ENCODE data around the gene PRKN. TPM values are rescaled to one million over a fixed set of nuclear protein-coding genes. Genes with fewer than 3 reads are reported as not detected.
A peak's percentile ranks its signal among the peaks of the same experiment; 100 is the strongest.

The PRKN gene
- total and polyA plus RNA-seq, 2 experiments from 2014 or later = 2.3 to 3.9 TPM

DNA sequence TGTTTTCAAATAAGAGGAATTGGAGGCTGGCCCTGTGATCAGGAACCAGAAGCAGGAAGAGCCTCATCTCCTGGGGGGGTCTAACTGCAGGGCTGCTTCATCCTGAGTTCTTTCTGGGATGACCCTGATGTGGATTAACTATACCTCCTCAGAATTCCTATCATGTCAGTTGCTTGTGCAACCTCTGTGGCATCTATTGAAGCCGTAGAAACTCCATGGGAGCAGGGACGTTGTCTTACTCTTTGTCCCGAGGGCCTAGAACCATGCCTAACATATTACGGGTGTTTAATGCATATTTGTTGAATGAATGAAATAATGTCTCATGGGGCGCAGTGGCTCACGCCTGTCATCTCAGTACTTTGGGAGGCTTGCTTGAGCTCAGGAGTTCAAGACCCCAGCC, 1343.6 kb downstream of the PRKN start:
- TF ChIP-seq EZH2phosphoT487 (IDR thresholded peaks at IDR 0.05; ENCODE audit: low read depth, severe bottlenecking, unreplicated experiment) (no peak), CTCF (IDR thresholded peaks at IDR 0.05; ENCODE audit: poor library complexity) (no peak), EZH2 (IDR thresholded peaks at IDR 0.05; ENCODE audit: borderline replicate concordance) (no peak)
- Histone ChIP-seq H2AFZ (no peak overlapping the region), H3K9me3 (ENCODE audit: low read depth) (no peaks in the 10 kb centered on the region), H3K4me3 (no peak overlapping the region), H3K27me3 (no peaks in the 10 kb centered on the region), H3K4me2 (no peak overlapping the region), H3K4me1 (ENCODE audit: insufficient read depth) (peaks cover 5% of the 10 kb centered on the region), H3K36me3 (replicated peaks; ENCODE audit: insufficient read depth, low read depth) (no peaks in the 10 kb centered on the region), H3K27ac (no peak overlapping the region), H3K9me2 (replicated peaks; ENCODE audit: insufficient read depth) (no peaks in the 10 kb centered on the region), H4K20me1 (ENCODE audit: insufficient read depth, poor library complexity, severe bottlenecking) (no peaks in the 10 kb centered on the region), H3K79me2 (no peaks in the 10 kb centered on the region)
- DNase-seq (ENCODE audit: low spot score) = no peak
- WGBS (ENCODE audit: low lambda C conversion rate, missing lambda C conversion rate) = 95% methylated on average over 6 of the region's 6 CpGs

DNA sequence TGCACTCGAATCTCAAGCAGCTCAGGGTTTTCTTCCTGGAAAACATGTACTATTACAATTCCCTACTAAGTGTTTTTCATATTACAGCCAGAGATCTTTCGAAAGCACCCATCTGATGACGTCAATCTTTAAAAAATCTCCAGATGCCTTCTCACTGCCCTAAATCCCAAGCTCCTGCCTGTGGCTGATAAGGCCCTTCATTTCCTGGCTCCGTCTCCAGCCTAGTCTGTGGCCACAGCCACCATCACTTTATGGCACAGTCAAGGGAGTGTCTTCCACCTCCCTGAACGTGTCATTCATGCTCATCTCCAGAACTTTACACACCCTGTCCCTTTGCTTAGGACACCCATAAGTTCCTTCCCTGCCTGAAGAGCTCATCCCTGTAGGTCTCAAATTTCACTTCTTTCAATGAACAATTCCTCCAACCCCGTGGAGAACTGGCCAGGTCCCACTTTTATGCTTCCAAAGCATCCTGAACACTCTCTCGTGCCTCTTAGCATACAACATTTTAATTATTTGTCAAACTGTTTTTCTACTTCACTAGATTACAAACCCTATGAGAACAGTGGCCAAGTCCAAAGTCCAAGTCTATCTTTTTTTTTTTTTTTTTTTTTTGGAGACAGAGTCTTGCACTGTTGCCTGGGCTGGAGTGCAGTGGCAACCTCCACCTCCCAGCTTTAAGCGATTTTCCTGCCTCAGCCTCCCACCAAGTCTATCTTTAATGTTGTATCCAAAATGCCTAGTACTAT, 1347.6 kb downstream of the PRKN start:
- DNase-seq (ENCODE audit: low spot score) = peak; percentile 37
- Histone ChIP-seq H3K4me3 (no peak overlapping the region), H3K27ac (no peak overlapping the region), H3K4me1 (ENCODE audit: insufficient read depth) (peaks cover 5% of the 10 kb centered on the region), H3K9me3 (ENCODE audit: low read depth) (no peaks in the 10 kb centered on the region), H2AFZ (no peak overlapping the region), H3K79me2 (no peaks in the 10 kb centered on the region), H3K27me3 (no peaks in the 10 kb centered on the region), H3K9me2 (replicated peaks; ENCODE audit: insufficient read depth) (no peaks in the 10 kb centered on the region), H3K4me2 (no peak overlapping the region), H4K20me1 (ENCODE audit: insufficient read depth, poor library complexity, severe bottlenecking) (no peaks in the 10 kb centered on the region), H3K36me3 (replicated peaks; ENCODE audit: insufficient read depth, low read depth) (no peaks in the 10 kb centered on the region)
- WGBS (ENCODE audit: low lambda C conversion rate, missing lambda C conversion rate) = 54% methylated on average over 8 of the region's 8 CpGs
- TF ChIP-seq CTCF (IDR thresholded peaks at IDR 0.05; ENCODE audit: poor library complexity) = no peak

DNA sequence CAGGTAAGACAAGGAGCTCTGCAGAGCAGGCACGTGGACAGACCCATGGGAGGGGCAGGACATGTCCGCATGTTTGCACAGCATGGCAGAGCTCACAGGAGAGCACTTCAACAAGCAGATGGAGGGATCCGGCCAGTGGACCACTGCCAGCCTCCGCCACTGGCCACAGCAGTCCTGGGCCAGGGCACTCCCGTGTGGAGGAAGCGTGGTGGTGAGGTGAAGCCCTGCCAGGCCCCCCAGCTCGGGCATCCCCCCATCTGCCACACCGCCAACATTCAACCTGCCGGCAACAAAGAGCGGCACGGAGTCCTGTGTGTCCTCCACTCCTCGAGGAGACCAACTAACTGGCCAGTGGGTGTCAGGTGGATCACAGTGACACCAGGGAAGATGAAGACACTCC, 1349.5 kb downstream of the PRKN start:
- no peak for DNase-seq (ENCODE audit: low spot score)
- no peak overlapping the region for H3K27ac ChIP-seq
- peaks cover 5% of the 10 kb centered on the region for H3K4me1 ChIP-seq (ENCODE audit: insufficient read depth)
- H2AFZ ChIP-seq = no peak overlapping the region
- H4K20me1 ChIP-seq (ENCODE audit: insufficient read depth, poor library complexity, severe bottlenecking) = no peaks in the 10 kb centered on the region
- H3K27me3 ChIP-seq = no peaks in the 10 kb centered on the region
- H3K36me3 ChIP-seq (replicated peaks; ENCODE audit: insufficient read depth, low read depth) = no peaks in the 10 kb centered on the region
- no peak overlapping the region for H3K4me3 ChIP-seq
- WGBS (ENCODE audit: low lambda C conversion rate, missing lambda C conversion rate) = 94% methylated on average over 12 of the region's 12 CpGs
- TF ChIP-seq EZH2phosphoT487 (IDR thresholded peaks at IDR 0.05; ENCODE audit: low read depth, severe bottlenecking, unreplicated experiment) = no peak
- no peak for TF ChIP-seq EZH2 (IDR thresholded peaks at IDR 0.05; ENCODE audit: borderline replicate concordance)
- H3K9me3 ChIP-seq (ENCODE audit: low read depth) = no peaks in the 10 kb centered on the region
- H3K79me2 ChIP-seq = no peaks in the 10 kb centered on the region
- no peaks in the 10 kb centered on the region for H3K9me2 ChIP-seq (replicated peaks; ENCODE audit: insufficient read depth)
- H3K4me2 ChIP-seq = no peak overlapping the region

DNA sequence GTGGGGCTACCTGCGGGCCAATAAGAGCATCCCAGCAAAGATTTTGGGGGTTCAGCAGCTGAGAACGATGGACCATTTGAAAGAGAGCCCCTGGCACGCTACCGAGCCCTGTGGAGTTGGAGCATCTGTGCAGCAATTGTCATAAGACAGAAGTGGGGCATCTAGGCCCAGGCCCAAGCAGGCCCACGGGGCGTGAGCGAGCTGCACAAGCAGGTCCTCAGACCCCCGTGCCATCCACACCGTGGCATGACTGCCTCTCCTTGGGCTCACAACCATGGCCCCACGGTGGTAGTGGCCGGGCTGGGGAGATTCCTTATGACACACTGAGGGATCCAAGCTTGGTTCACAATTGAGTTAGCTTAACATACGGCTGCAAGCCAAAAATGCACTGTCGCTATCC, 1350.5 kb downstream of the PRKN start:
- Histone ChIP-seq H3K79me2 (no peaks in the 10 kb centered on the region), H3K9me3 (ENCODE audit: low read depth) (no peaks in the 10 kb centered on the region), H2AFZ (no peak overlapping the region), H3K27me3 (no peaks in the 10 kb centered on the region), H3K4me2 (no peak overlapping the region), H3K9me2 (replicated peaks; ENCODE audit: insufficient read depth) (no peaks in the 10 kb centered on the region), H3K27ac (no peak overlapping the region), H3K4me3 (no peak overlapping the region), H4K20me1 (ENCODE audit: insufficient read depth, poor library complexity, severe bottlenecking) (no peaks in the 10 kb centered on the region), H3K4me1 (ENCODE audit: insufficient read depth) (peaks cover 5% of the 10 kb centered on the region), H3K36me3 (replicated peaks; ENCODE audit: insufficient read depth, low read depth) (no peaks in the 10 kb centered on the region)
- no peak for TF ChIP-seq EZH2phosphoT487 (IDR thresholded peaks at IDR 0.05; ENCODE audit: low read depth, severe bottlenecking, unreplicated experiment)
- TF ChIP-seq CTCF (IDR thresholded peaks at IDR 0.05; ENCODE audit: poor library complexity) = no peak
- TF ChIP-seq EZH2 (IDR thresholded peaks at IDR 0.05; ENCODE audit: borderline replicate concordance) = no peak
- DNase-seq (ENCODE audit: low spot score) = no peak
- 96% methylated on average over 13 of the region's 13 CpGs for WGBS (ENCODE audit: low lambda C conversion rate, missing lambda C conversion rate)
